Stimulated activated naive B cell treated with anti-CD40 and anti-IgM and Interleukin-4, amounts not matched to agents 10 μg/mL and 1 μg/mL and 100 μg/mL, for 72 hours (primary cell): ENCODE data around the gene CTSA.

ENCODE experiments used
- ATAC-seq, 2 donors: fragments of 150-1000 bp; cut with Tn5 transposase; replicated peaks; 2 replicates each; pipeline ENCODE4 v1.10.0; 2021; ENCODE audit warnings: moderate library complexity in 1 of 2
- DNase-seq: peaks from one replicate; pipeline ENCODE4 v3.0.0; 2021
- H3K27ac Mint-ChIP-seq: one replicate; pipeline ENCODE4 v1.8.0; 2022; ENCODE audit warnings: mild to moderate bottlenecking, mixed read lengths
- H3K27me3 Mint-ChIP-seq, 2 donors: one replicate each; pipeline ENCODE4 v1.8.0; 2022; ENCODE audit warnings: mixed read lengths in 2 of 2
- H3K36me3 Mint-ChIP-seq, 2 donors: one replicate each; pipeline ENCODE4 v1.8.0; 2022; ENCODE audit warnings: mixed read lengths in 2 of 2, mild to moderate bottlenecking in 1 of 2
- H3K4me1 Mint-ChIP-seq, 2 donors: one replicate each; pipeline ENCODE4 v1.8.0; 2022; ENCODE audit warnings: mixed read lengths in 2 of 2, mild to moderate bottlenecking in 1 of 2
- H3K4me3 Mint-ChIP-seq, 2 donors: one replicate each; pipeline ENCODE4 v1.8.0; 2022; ENCODE audit warnings: mild to moderate bottlenecking in 2 of 2, mixed read lengths in 2 of 2, moderate library complexity in 1 of 2
- H3K9me3 Mint-ChIP-seq, 2 donors: one replicate each; pipeline ENCODE4 v1.8.0; 2022; ENCODE audit warnings: mixed read lengths in 2 of 2, mild to moderate bottlenecking in 1 of 2

Gene CTSA

DNA sequence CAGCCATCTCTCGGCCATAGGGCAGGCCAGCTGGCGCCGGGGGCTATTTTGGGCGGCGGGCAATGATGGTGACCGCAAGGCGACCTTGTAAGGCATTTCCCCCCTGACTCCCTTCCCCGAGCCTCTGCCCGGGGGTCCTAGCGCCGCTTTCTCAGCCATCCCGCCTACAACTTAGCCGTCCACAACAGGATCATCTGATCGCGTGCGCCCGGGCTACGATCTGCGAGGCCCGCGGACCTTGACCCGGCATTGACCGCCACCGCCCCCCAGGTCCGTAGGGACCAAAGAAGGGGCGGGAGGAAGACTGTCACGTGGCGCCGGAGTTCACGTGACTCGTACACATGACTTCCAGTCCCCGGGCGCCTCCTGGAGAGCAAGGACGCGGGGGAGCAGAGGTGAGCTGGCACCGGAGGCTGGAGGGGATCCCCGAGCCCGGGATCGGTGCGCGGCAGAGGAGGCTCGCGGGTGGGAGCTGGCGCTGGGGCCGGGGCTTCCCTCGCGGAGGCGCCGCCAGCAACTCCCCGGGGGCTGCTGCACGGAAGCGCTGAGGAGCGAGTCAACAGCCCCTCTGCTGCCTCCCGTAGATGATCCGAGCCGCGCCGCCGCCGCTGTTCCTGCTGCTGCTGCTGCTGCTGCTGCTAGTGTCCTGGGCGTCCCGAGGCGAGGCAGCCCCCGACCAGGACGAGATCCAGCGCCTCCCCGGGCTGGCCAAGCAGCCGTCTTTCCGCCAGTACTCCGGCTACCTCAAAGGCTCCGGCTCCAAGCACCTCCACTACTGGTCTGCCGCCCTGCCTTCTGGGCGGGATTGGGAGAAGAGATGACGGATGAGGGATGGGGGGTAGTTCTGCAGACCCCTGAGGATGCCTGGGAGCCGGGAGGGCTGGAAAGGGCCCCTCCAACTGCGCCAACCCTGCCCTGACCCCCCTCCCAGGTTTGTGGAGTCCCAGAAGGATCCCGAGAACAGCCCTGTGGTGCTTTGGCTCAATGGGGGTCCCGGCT, at the start of gene CTSA, which contains the start of gene NEURL2:
Gene CTSA (plus strand): TSS at position 351 of the 999 bp plus-strand sequence. CDS start 234 bp downstream, at position 585.
Gene NEURL2 (minus strand): TSS at position 224 of the 999 bp plus-strand sequence. CDS start 217 bp downstream, at position 7.
- peak; percentile 85 to 89 for ATAC-seq
- peak; percentile 89 for DNase-seq
- H3K36me3 Mint-ChIP-seq, result peaks cover 30 to 44% of the 10 kb centered on the region in 2 donors
- no peaks in the 10 kb centered on the region for H3K27me3 Mint-ChIP-seq
- H3K9me3 Mint-ChIP-seq, result no peaks in the 10 kb centered on the region
- peak within 1 kb of the TSS; percentile 97 for H3K27ac Mint-ChIP-seq
- peak within 1 kb of the TSS; percentile 92 to 94 for H3K4me3 Mint-ChIP-seq
- peaks cover 23 to 41% of the 10 kb centered on the region in 2 donors for H3K4me1 Mint-ChIP-seq

DNA sequence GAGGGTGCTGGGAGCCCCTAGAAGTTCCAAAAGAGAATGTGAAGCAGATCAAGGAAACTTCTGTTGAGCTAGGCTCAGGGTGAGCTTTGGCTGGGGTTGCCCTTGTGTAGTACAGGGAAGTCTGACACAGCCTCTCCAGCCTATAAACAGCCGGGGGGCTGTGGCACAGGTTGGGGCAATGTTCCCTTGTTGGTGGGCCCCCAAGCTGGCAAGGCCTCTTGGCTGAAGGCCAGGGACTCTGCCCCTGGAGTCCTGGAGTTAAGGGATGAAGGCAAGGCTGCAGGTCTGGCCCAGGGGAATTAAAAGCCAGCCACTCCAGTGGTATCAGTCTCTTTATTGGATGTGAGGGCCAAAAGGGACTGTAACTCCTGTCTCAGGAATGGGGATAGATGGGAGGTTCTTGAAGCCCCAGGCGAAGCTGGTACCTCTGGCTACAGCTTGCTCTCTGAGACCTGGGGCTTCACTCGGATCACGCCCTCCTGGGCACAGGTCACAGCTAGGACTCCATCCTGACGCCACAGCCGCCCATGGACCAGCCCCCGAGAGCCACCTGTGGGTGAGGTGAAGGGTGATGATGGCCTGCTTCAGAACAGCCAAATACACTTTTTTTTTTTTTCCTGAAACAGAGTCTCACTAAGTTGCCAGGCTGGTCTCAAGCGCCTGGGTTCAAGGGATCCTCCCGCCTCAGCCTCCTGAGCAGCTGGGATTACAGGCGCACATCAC, 49.6 kb upstream of the CTSA start:
- ATAC-seq (no peak), DNase-seq (no peak)
- H3K4me1 Mint-ChIP-seq, result peaks cover 16 to 26% of the 10 kb centered on the region in 2 donors
- no peaks in the 10 kb centered on the region for H3K9me3 Mint-ChIP-seq
- peak overlapping the region; percentile 73 for H3K27ac Mint-ChIP-seq
- H3K4me3 Mint-ChIP-seq, result peak overlapping the region in 1 of 2 donors; percentile 25
- H3K27me3 Mint-ChIP-seq, result no peaks in the 10 kb centered on the region
- peaks cover 22 to 40% of the 10 kb centered on the region in 2 donors for H3K36me3 Mint-ChIP-seq

DNA sequence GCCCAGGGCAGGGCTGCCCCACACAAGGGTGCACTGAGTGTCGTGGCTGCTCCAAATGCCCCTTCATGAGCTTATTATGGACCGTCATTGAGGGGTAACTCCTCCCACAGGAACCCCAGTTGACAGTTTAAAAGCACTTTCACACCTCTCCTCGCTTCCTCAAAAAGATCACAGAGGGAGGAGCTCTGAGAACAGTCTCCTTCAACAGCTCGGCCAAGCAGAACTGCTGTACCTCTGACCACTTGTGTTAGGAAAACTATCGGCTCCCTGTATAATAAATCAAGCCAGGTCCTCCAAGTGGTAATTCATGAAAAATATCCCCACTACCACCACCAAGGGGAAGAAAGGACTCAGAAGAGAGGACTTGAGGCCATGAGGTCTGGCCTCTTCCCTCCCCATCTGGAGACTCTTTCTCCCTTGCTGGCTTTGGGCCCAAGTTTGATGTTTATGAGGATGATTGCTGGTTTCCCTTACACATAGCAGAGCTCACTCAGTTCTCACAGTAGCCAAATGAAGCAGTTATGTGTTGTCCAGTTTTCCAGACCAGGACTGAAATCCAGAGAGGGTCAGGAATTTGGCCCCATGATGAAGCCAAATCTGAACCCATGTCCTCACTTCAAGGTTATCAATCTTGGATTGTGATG, 48.8 kb upstream of the CTSA start:
- ATAC-seq, result peak; percentile 98
- peak overlapping the region; percentile 25 to 41 for H3K4me3 Mint-ChIP-seq
- H3K4me1 Mint-ChIP-seq, result peaks cover 16 to 26% of the 10 kb centered on the region in 2 donors
- H3K27me3 Mint-ChIP-seq, result no peaks in the 10 kb centered on the region
- H3K9me3 Mint-ChIP-seq, result no peaks in the 10 kb centered on the region
- H3K27ac Mint-ChIP-seq, result peak overlapping the region; percentile 73
- H3K36me3 Mint-ChIP-seq, result peaks cover 21 to 39% of the 10 kb centered on the region in 2 donors
- peak; percentile 35 for DNase-seq

DNA sequence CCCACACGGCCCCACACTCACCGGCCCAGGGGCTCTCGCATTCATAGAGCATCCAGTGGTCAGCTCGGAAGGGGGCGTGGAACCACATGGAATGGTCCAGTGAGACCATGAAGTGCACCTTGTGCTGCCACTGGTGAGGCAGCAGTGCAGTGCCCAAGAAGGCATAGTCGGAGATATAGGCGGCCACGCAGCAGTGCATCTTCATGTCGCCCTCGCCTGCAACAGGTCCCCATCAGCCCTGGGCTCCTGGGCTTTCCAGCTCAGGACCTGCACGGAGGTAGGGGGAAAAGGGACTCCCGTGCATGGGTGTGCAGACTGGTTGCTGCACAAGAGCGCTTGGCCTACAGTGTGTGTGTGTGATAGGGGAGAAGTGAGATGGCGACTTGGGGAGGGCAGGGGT, 47.6 kb upstream of the CTSA start:
- Mint-ChIP-seq H3K4me1 (peaks cover 16 to 30% of the 10 kb centered on the region in 2 donors), H3K9me3 (no peaks in the 10 kb centered on the region), H3K27me3 (no peaks in the 10 kb centered on the region), H3K4me3 (no peak overlapping the region), H3K27ac (no peak overlapping the region), H3K36me3 (peaks cover 24 to 44% of the 10 kb centered on the region in 2 donors)
- ATAC-seq (no peak), DNase-seq (no peak)

DNA sequence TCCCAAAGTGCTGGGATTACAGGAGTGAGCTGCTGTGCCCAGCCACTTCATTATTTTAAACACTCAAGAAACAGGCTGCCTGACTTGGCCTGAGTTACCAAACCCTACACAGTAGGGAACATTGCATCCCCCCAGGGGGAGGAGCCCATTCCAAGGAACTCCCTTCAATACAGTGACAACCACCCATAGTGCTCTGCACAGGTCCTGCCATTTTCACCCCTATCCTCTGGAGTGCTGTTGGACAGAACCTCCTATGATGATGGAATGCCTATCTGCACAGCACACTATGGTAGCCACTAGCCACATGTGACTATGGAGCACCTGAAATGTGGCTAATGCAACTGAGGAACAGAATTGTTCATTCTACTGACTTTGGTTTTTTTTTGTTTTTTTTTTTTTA, 45.7 kb upstream of the CTSA start:
- ATAC-seq, result no peak
- Mint-ChIP-seq H3K4me3 (no peak overlapping the region), H3K9me3 (no peaks in the 10 kb centered on the region), H3K27me3 (no peaks in the 10 kb centered on the region), H3K4me1 (peaks cover 16 to 34% of the 10 kb centered on the region in 2 donors), H3K27ac (no peak overlapping the region), H3K36me3 (peaks cover 31 to 47% of the 10 kb centered on the region in 2 donors)
- no peak for DNase-seq

DNA sequence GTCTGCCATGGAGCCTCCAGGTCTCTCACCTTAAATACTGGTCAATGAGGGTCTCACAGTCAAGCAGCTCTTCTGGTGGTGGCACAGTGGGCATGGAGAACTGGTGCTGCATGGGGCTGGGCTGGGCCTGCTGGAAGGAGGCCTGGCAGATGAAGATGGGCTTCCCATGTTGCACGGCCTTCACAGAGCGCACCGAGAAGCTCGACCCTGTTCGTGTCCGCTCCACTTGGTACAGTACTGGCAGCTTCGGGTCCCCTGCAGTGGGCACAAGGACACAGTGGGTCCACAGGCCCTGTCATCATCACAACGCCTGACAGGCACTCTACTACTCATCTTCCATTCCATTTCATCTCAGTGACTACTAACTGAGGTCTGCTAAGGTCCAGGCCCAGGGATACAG, 42.7 kb upstream of the CTSA start:
- no peaks in the 10 kb centered on the region for H3K27me3 Mint-ChIP-seq
- no peak for ATAC-seq
- H3K27ac Mint-ChIP-seq, result no peak overlapping the region
- peaks cover 33 to 37% of the 10 kb centered on the region in 2 donors for H3K36me3 Mint-ChIP-seq
- DNase-seq, result no peak
- peaks cover 2 to 8% of the 10 kb centered on the region in 2 donors for H3K4me1 Mint-ChIP-seq
- H3K9me3 Mint-ChIP-seq, result no peaks in the 10 kb centered on the region
- H3K4me3 Mint-ChIP-seq, result no peak overlapping the region

DNA sequence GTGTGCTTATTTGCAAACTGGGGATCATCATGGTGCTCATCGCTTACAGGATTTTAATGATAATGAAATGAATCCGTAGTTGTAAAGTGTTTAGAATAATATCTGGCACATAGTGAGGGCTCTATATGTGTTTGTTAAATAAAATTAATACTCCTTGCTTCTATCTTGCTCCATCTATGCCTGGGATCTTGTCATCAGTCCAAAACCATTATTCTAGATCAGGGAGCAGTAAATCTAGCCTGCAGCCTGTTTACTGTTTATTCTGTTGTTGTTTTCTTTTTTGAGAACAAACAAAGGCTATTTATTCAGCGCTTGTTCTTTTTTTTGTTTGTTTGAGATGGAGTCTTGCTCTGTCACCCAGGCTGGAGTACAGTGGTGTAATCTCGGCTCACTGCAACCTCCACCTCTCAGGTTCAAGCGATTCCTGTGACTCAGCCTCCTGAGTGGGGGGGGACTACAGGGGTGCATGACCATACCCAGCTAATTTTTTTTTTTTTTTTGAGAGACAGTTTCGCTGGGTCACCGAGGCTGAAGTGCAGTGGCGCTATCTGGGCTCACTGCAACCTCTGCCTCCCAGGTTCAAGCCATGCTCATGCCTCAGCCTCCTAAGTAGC, 42.1 kb upstream of the CTSA start:
- no peaks in the 10 kb centered on the region for H3K9me3 Mint-ChIP-seq
- H3K36me3 Mint-ChIP-seq, result peaks cover 30 to 38% of the 10 kb centered on the region in 2 donors
- no peak overlapping the region for H3K27ac Mint-ChIP-seq
- ATAC-seq, result no peak
- no peak for DNase-seq
- H3K4me1 Mint-ChIP-seq, result peaks cover 2 to 8% of the 10 kb centered on the region in 2 donors
- no peak overlapping the region for H3K4me3 Mint-ChIP-seq
- no peaks in the 10 kb centered on the region for H3K27me3 Mint-ChIP-seq

GRCh38 chr20:45850238-45850637, 40.9 kb upstream of the CTSA start:
- no peaks in the 10 kb centered on the region for H3K27me3 Mint-ChIP-seq
- H3K4me3 Mint-ChIP-seq, result no peak overlapping the region
- peaks cover 5 to 18% of the 10 kb centered on the region in 2 donors for H3K4me1 Mint-ChIP-seq
- no peaks in the 10 kb centered on the region for H3K9me3 Mint-ChIP-seq
- DNase-seq (no peak), ATAC-seq (no peak)
- H3K27ac Mint-ChIP-seq, result no peak overlapping the region
- H3K36me3 Mint-ChIP-seq, result peaks cover 24 to 34% of the 10 kb centered on the region in 2 donors

GRCh38 chr20:45850926-45851325, 40.2 kb upstream of the CTSA start:
- peaks cover 19 to 29% of the 10 kb centered on the region in 2 donors for H3K36me3 Mint-ChIP-seq
- H3K27me3 Mint-ChIP-seq, result no peaks in the 10 kb centered on the region
- DNase-seq (no peak), ATAC-seq (no peak)
- H3K4me1 Mint-ChIP-seq, result peaks cover 5 to 22% of the 10 kb centered on the region in 2 donors
- no peaks in the 10 kb centered on the region for H3K9me3 Mint-ChIP-seq
- no peak overlapping the region for H3K4me3 Mint-ChIP-seq
- H3K27ac Mint-ChIP-seq, result no peak overlapping the region

DNA sequence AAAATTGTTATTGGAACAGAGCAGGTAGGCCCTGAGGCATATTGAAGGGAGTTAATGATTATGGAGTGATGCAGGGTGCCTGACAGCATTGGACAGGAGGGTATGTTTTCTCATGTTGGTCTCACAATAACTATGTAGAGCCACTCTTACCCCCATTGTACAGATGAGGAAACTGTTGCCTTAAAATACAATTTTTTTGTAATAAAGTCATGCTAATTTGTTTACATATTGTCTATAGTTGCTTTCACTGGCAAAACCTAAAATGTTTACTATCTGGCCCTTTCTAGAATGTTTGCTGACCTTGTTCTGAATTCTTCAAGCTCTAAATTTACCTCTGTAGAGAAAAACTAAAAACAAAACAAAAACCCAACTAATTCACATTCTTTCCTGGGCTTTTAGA, 39.6 kb upstream of the CTSA start:
- Mint-ChIP-seq H3K9me3 (no peaks in the 10 kb centered on the region), H3K4me3 (no peak overlapping the region), H3K4me1 (peaks cover 5 to 28% of the 10 kb centered on the region in 2 donors), H3K36me3 (peaks cover 19 to 26% of the 10 kb centered on the region in 2 donors), H3K27ac (no peak overlapping the region), H3K27me3 (no peaks in the 10 kb centered on the region)
- ATAC-seq (no peak), DNase-seq (no peak)

DNA sequence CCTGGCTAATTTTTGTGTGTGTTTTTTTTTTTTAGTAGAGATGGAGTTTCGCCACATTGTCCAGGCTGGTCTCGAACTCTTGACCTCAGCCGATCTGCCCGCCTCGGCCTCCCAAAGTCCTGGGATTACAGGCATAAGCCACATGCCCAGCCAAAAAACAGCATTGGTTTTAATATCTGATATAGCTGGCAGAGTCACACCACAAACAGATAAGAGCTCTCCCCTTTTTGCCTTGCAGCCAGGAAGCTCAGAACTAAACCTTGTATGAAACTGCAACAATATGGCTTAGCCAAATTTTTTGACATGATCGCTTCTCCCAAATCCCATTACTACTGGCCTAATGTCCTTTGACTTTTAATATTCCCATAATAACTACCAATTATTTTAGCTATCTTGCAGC, 38.8 kb upstream of the CTSA start:
- ATAC-seq (no peak), DNase-seq (no peak)
- H3K9me3 Mint-ChIP-seq, result no peaks in the 10 kb centered on the region
- H3K4me1 Mint-ChIP-seq, result peaks cover 6 to 31% of the 10 kb centered on the region in 2 donors
- H3K27ac Mint-ChIP-seq, result no peak overlapping the region
- no peaks in the 10 kb centered on the region for H3K27me3 Mint-ChIP-seq
- H3K4me3 Mint-ChIP-seq, result no peak overlapping the region
- H3K36me3 Mint-ChIP-seq, result peaks cover 19 to 25% of the 10 kb centered on the region in 2 donors

DNA sequence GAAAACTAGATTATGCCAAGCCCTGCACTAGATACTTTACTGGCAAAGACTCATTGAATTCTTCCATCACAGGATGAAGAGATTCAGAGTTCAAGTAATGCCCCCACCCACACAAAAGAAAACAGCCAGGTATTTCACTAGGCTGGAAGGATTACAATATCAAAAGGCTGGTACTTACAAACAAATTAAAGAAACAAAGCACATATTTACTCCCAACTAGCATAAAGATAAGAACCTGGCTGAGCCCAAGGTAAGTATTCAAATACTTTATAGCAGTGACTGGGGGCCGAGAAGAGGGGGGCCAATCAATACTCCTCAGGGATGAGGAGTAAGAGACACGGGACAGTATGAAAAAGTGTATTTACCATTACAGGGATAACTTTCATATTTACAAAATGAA, 37.7 kb upstream of the CTSA start:
- Mint-ChIP-seq H3K4me3 (no peak overlapping the region), H3K27me3 (no peaks in the 10 kb centered on the region), H3K9me3 (no peaks in the 10 kb centered on the region), H3K4me1 (peaks cover 9 to 38% of the 10 kb centered on the region in 2 donors), H3K36me3 (peaks cover 17 to 20% of the 10 kb centered on the region in 2 donors), H3K27ac (no peak overlapping the region)
- no peak for ATAC-seq
- no peak for DNase-seq

- Mint-ChIP-seq H3K36me3 (peaks cover 6 to 19% of the 10 kb centered on the region in 2 donors), H3K4me3 (peak within 1 kb of the TSS; percentile 97), H3K27me3 (no peaks in the 10 kb centered on the region), H3K27ac (peak within 1 kb of the TSS; percentile 99), H3K4me1 (peaks cover 20 to 40% of the 10 kb centered on the region in 2 donors), H3K9me3 (no peaks in the 10 kb centered on the region)
- DNase-seq, result peak; percentile 97
- ATAC-seq, result peak; percentile 95
Observed at GRCh38 chr20:45857114-45857881, 33.8 kb upstream of the CTSA start, which contains the start of the genes ACOT8 and ZSWIM3. TSS of gene ACOT8 (minus strand) at chr20:45857392. CDS start at chr20:45857315, 77 bp downstream. TSS of gene ZSWIM3 (plus strand) at chr20:45857614. CDS start at chr20:45857826, 212 bp downstream.
